ENCODE results near the gene SPATA31D1. TPM values are rescaled to one million over a fixed set of nuclear protein-coding genes. Genes with fewer than 3 reads are reported as not detected.

SPATA31D1 gene
- total and polyA plus RNA-seq, 7 donors = 0.03 TPM; not detected in 6

DNA sequence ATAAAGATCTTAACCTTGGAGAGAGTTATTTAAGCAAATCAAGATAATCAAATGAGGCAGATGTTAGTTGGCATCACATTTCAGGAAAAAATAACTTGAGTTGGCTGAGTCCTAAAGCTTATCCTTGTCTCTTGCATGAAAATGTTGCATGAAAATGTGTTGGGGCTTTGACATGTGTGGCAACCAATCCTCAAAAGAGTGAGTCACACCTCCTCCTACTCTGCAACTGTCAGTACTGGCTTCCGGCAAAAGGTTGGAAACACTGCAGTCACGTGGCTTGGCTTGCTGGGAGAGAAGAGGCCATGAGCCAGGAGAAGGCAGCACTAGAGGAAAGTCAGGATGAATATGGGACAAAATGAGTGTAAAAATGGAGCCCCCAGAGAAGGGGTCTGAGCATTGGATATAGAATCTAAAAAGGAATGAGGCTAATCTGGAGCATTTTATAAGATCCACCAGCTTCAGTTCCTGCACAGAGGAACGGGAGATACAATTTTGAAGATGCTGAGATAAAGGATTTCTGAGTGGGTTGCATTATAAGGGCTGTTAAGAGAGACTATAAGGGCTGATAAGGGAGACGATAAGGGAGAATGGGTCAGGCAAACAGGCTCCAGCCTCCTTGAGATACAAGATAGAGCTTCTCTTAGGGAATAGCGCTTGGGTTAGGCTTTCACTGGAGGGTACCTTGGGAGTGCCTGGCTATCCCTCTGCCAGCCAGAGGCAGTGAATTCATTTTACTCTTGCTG is 43.1 kb downstream of the SPATA31D1 start:
- no peaks in the 10 kb centered on the region for H3K36me3 ChIP-seq (ENCODE audit: insufficient read depth in 1 of 2, low read depth in 1 of 2)
- H3K27ac ChIP-seq = no peak overlapping the region
- H3K27me3 ChIP-seq (ENCODE audit: insufficient read depth in 3 of 3, low read length in 2 of 3) = no peaks in the 10 kb centered on the region
- TF ChIP-seq, protein P1, sequence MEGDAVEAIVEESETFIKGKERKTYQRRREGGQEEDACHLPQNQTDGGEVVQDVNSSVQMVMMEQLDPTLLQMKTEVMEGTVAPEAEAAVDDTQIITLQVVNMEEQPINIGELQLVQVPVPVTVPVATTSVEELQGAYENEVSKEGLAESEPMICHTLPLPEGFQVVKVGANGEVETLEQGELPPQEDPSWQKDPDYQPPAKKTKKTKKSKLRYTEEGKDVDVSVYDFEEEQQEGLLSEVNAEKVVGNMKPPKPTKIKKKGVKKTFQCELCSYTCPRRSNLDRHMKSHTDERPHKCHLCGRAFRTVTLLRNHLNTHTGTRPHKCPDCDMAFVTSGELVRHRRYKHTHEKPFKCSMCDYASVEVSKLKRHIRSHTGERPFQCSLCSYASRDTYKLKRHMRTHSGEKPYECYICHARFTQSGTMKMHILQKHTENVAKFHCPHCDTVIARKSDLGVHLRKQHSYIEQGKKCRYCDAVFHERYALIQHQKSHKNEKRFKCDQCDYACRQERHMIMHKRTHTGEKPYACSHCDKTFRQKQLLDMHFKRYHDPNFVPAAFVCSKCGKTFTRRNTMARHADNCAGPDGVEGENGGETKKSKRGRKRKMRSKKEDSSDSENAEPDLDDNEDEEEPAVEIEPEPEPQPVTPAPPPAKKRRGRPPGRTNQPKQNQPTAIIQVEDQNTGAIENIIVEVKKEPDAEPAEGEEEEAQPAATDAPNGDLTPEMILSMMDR (IDR thresholded peaks at IDR 0.05) = no peak
- no peaks in the 10 kb centered on the region for H3K9me3 ChIP-seq
- ATAC-seq = peak; percentile 91 to 99 (median 93)
- WGBS, 3 donors = 52 to 60% (median 55%) methylated on average over 5 of the region's 5 CpGs
- intact Hi-C loops (cut with DNase I) = no loop called here
- H3K4me3 ChIP-seq = no peak overlapping the region
- peak; percentile 68 for DNase-seq
- H3K4me1 ChIP-seq = no peaks in the 10 kb centered on the region

DNA sequence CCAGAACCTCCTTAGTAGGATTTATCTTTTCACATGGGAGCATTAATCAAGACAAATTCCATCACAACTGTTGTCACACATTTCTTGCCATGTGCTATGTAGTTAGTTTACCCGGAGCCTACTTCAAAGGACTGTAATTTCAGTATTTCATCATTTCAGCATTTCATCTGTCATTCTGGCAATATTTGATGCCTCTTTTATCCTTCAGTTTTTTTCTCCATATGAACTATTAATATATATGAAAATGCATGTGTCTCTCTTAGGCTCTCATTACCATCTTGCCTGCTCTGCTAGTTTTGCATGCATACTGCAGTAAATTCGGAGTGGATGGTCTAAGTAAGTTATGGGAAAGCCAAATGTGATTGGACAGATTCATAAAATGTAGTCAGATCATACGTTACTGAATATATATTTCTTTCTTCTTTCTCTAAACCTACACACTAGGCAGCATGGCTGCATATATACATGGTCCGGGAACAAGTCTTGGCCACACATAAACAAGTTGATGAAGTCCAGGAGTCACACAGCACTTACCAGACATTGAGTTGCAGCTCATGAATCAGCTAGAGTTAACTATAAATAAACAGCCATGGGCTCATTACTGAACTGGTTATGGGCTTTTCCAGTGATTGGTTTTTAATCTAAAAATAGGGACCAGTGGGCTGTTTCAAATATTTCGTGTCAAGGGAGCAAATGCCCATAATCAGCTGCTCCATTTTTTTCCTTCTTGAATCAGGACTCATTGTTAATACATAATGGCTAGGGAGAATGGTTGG is 46.6 kb downstream of the SPATA31D1 start:
- TF ChIP-seq, protein P1 (IDR thresholded peaks at IDR 0.05) = no peak
- DNase-seq = no peak
- intact Hi-C loops (cut with DNase I) = no loop called here
- no peaks in the 10 kb centered on the region for H3K27me3 ChIP-seq (ENCODE audit: insufficient read depth in 3 of 3, low read length in 2 of 3)
- H3K36me3 ChIP-seq (ENCODE audit: insufficient read depth in 1 of 2, low read depth in 1 of 2) = no peaks in the 10 kb centered on the region
- no peaks in the 10 kb centered on the region for H3K9me3 ChIP-seq
- ATAC-seq = no peak
- H3K27ac ChIP-seq = no peak overlapping the region
- no peaks in the 10 kb centered on the region for H3K4me1 ChIP-seq
- 77 to 85% (median 85%) methylated on average over 5 of the region's 5 CpGs for WGBS, 3 donors
- no peak overlapping the region for H3K4me3 ChIP-seq

DNA sequence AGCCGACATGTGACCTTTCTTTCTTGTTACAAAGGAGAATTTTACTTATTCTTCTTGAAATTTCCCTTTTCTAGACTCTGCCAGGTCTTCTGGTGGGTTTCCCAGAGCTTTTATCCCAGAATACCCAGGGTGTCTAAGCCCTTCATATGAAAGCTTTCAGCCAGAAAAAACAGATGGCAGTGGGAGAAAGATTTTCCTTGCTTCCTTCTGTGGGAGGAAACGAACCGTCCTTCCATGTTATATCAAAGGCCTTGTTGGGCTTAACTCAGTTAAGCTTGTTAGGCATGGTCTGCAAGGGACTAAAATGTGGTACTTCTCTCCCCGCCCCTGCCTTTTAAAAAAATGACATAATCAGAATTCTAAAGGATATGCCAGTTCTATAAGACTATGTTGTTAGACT is 47.5 kb downstream of the SPATA31D1 start:
- Histone ChIP-seq H3K27me3 (ENCODE audit: insufficient read depth in 3 of 3, low read length in 2 of 3) (no peaks in the 10 kb centered on the region), H3K27ac (no peak overlapping the region), H3K4me3 (no peak overlapping the region), H3K4me1 (no peaks in the 10 kb centered on the region), H3K9me3 (no peaks in the 10 kb centered on the region), H3K36me3 (ENCODE audit: insufficient read depth in 1 of 2, low read depth in 1 of 2) (no peaks in the 10 kb centered on the region)
- DNase-seq = no peak
- TF ChIP-seq, protein P1 (IDR thresholded peaks at IDR 0.05) = no peak
- intact Hi-C loops (cut with DNase I) = no loop called here
- ATAC-seq = no peak
- WGBS, 3 donors = 58 to 78% (median 71%) methylated on average over 4 of the region's 4 CpGs

DNA sequence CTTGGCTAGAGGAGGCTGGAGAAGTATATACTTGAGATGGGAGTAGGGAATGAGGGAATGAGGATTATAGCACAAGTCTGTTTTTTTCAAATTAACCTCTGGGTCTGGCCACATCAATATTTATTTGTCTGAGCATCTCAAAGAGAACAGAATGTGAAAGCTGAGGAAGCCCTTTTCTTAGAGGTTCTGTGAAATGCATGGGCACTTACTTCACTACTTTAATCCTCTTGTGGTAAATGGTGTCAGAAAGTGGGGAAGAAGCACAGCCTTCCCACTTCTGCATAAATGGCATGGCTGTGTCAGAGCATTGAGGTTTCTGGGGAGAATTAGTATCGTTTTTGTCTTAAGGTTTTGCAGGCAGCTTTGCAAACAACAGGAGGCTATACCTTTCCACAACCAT is 48.6 kb downstream of the SPATA31D1 start:
- TF ChIP-seq, protein P1 (IDR thresholded peaks at IDR 0.05) = no peak
- Histone ChIP-seq H3K4me3 (no peak overlapping the region), H3K4me1 (no peaks in the 10 kb centered on the region), H3K9me3 (no peaks in the 10 kb centered on the region), H3K36me3 (ENCODE audit: insufficient read depth in 1 of 2, low read depth in 1 of 2) (no peaks in the 10 kb centered on the region), H3K27me3 (ENCODE audit: insufficient read depth in 3 of 3, low read length in 2 of 3) (no peaks in the 10 kb centered on the region), H3K27ac (no peak overlapping the region)
- no peak for DNase-seq
- intact Hi-C loops (cut with DNase I) = no loop called here
- ATAC-seq = no peak
- 90 to 94% (median 91%) methylated on average over 1 of the region's 1 CpG for WGBS, 3 donors
